H1 (cell line): ENCODE measurements around the gene SLCO1C1. TPM values are rescaled to one million over a fixed set of nuclear protein-coding genes. Genes with fewer than 3 reads are reported as not detected.

Experiments
- CTCF ChIA-PET: fragments of 300-600 bp; sonication (Branson Sonifier 250); formaldehyde crosslinking; loops from one replicate; lab custom pipeline; 2021; ENCODE audit not compliant: partially characterized antibody; lab: Charles Lee
- POLR2A ChIA-PET: fragments of 300-600 bp; sonication (Branson Sonifier 250); formaldehyde crosslinking; loops from one replicate; lab custom pipeline; 2021; ENCODE audit warnings: inconsistent platforms; ENCODE audit not compliant: partially characterized antibody; lab: Charles Lee
- DNase-seq, 2 experiments: peaks; one replicate each; pipeline versions ENCODE4 v3.0.0 to v3.0.0-alpha.2; 2010 to 2022; ENCODE audit warnings: low spot score in 2 of 2, low read depth in 1 of 2, mixed read lengths in 1 of 2
- FAIRE-seq: peaks from 2 replicates; lab custom pipeline; 2011; peaks lifted over from hg19 to GRCh38; lab: Jason Lieb, UNC
- H2AFZ ChIP-seq: 2 replicates; pipeline ENCODE4 v1.8.1; 2012; ENCODE audit warnings: low read length, inconsistent platforms
- H2AK5ac ChIP-seq: 2 replicates; pipeline ENCODE4 v1.6.1; 2013; ENCODE audit warnings: low read depth, low read length
- H2BK120ac ChIP-seq: replicated peaks from 2 replicates; pipeline ENCODE3; 2013; ENCODE audit warnings: low read depth, low read length, inconsistent platforms
- H2BK12ac ChIP-seq: 2 replicates; pipeline ENCODE4 v1.6.1; 2013; ENCODE audit warnings: low read depth, low read length
- H2BK15ac ChIP-seq: 2 replicates; pipeline ENCODE4 v1.6.1; 2013; ENCODE audit warnings: low read length
- H2BK20ac ChIP-seq: 2 replicates; pipeline ENCODE4 v1.6.1; 2013; ENCODE audit warnings: low read length
- H2BK5ac ChIP-seq: 2 replicates; pipeline ENCODE4 v1.6.1; 2013; ENCODE audit warnings: low read depth, low read length
- H3K14ac ChIP-seq: 2 replicates; pipeline ENCODE4 v1.6.1; 2013; ENCODE audit warnings: inconsistent platforms; ENCODE audit not compliant: insufficient read length
- H3K18ac ChIP-seq: 2 replicates; pipeline ENCODE4 v1.6.1; 2013; ENCODE audit warnings: low read length; ENCODE audit errors: extremely low read depth
- H3K23ac ChIP-seq: 2 replicates; pipeline ENCODE4 v1.6.1; 2013; ENCODE audit warnings: inconsistent platforms; ENCODE audit not compliant: insufficient read length
- H3K23me2 ChIP-seq: 2 replicates; pipeline ENCODE4 v1.6.1; 2013; ENCODE audit warnings: low read depth, low read length
- H3K27ac ChIP-seq: 2 replicates; pipeline ENCODE4 v1.6.1; 2011; ENCODE audit warnings: low read depth, low read length, inconsistent platforms
- H3K27me3 ChIP-seq, 4 experiments: replicated peaks in 1 of 4; 1 replicate in 1 of 4; 2 replicates in 3 of 4; pipeline versions ENCODE4 v1.6.1 to v1.8.1; 2011 to 2013; ENCODE audit warnings: low read length in 3 of 4, mild to moderate bottlenecking in 3 of 4, inconsistent platforms in 2 of 4, mixed read lengths in 2 of 4, moderate library complexity in 1 of 4; ENCODE audit not compliant: control insufficient read depth in 3 of 4, insufficient read depth in 3 of 4; ENCODE audit errors: extremely low read depth in 1 of 4
- H3K36me3 ChIP-seq, 4 experiments: 2 replicates each; pipeline versions ENCODE4 v1.6.1 to v1.8.1; 2011 to 2013; ENCODE audit warnings: mild to moderate bottlenecking in 4 of 4, low read length in 3 of 4, moderate library complexity in 2 of 4, control low read depth in 1 of 4, inconsistent platforms in 1 of 4; ENCODE audit not compliant: insufficient read depth in 4 of 4, control insufficient read depth in 2 of 4
- H3K4ac ChIP-seq: replicated peaks from 2 replicates; pipeline ENCODE3; 2013; ENCODE audit warnings: low read length, low read depth, mixed read lengths, inconsistent platforms; ENCODE audit not compliant: insufficient read length
- H3K4me1 ChIP-seq, 4 experiments: replicated peaks in 1 of 4; 1 replicate in 1 of 4; 2 replicates in 3 of 4; pipeline versions ENCODE4 v1.6.1 to v1.8.1; 2011 to 2013; ENCODE audit warnings: low read length in 3 of 4, inconsistent platforms in 2 of 4, mixed read lengths in 1 of 4; ENCODE audit not compliant: insufficient read depth in 4 of 4, control insufficient read depth in 3 of 4
- H3K4me2 ChIP-seq, 2 experiments: 2 replicates each; pipeline versions ENCODE4 v1.6.1 to v1.8.1; 2011 to 2013; ENCODE audit warnings: low read depth in 2 of 2, low read length in 2 of 2, control low read depth in 1 of 2, inconsistent platforms in 1 of 2, mild to moderate bottlenecking in 1 of 2; ENCODE audit not compliant: insufficient read depth in 1 of 2
- H3K4me3 ChIP-seq, 4 experiments: fragments of 200-600, 300-600 bp in 1 of 4; sonication (generic), shearing (Covaris generic), sonication (Bioruptor Twin) in 1 of 4; 2 replicates each; pipeline versions ENCODE4 v1.5.1 to v1.8.1; 2011 to 2016; ENCODE audit warnings: low read length in 4 of 4, low read depth in 3 of 4, control low read depth in 2 of 4, inconsistent platforms in 2 of 4, mild to moderate bottlenecking in 2 of 4, mixed read lengths in 1 of 4, moderate library complexity in 1 of 4; ENCODE audit not compliant: insufficient read depth in 2 of 4; ENCODE audit errors: extremely low read depth in 1 of 4
- H3K56ac ChIP-seq: replicated peaks from 2 replicates; pipeline ENCODE3; 2013; ENCODE audit warnings: low read depth, mild to moderate bottlenecking, mixed read lengths, low read length, inconsistent platforms; ENCODE audit not compliant: insufficient read length
- H3K79me1 ChIP-seq: 2 replicates; pipeline ENCODE4 v1.6.1; 2013; ENCODE audit warnings: low read depth, low read length, control low read depth
- H3K79me2 ChIP-seq, 2 experiments: 2 replicates each; pipeline versions ENCODE4 v1.6.1 to v1.8.1; 2012 to 2013; ENCODE audit warnings: low read length in 2 of 2, mild to moderate bottlenecking in 2 of 2, inconsistent platforms in 1 of 2; ENCODE audit not compliant: insufficient read depth in 2 of 2, control insufficient read depth in 1 of 2
- H3K9ac ChIP-seq, 4 experiments: replicated peaks in 1 of 4; 1 replicate in 1 of 4; 2 replicates in 3 of 4; pipeline versions ENCODE4 v1.6.1 to v1.8.1; 2011 to 2013; ENCODE audit warnings: low read depth in 3 of 4, low read length in 3 of 4, control low read depth in 2 of 4, mild to moderate bottlenecking in 2 of 4, moderate library complexity in 2 of 4, inconsistent platforms in 1 of 4; ENCODE audit errors: extremely low read depth in 1 of 4
- H3K9me3 ChIP-seq, 2 experiments: 2 replicates each; pipeline versions ENCODE4 v1.6.1 to v1.8.1; 2012 to 2013; ENCODE audit warnings: mild to moderate bottlenecking in 2 of 2, moderate library complexity in 2 of 2, control low read depth in 1 of 2, inconsistent platforms in 1 of 2, low read depth in 1 of 2, low read length in 1 of 2, mixed read lengths in 1 of 2; ENCODE audit not compliant: insufficient read depth in 2 of 2
- H4K20me1 ChIP-seq, 2 experiments: replicated peaks in 1 of 2; 2 replicates each; pipeline versions ENCODE3 to v1.8.1; 2011 to 2013; ENCODE audit warnings: inconsistent platforms in 2 of 2, low read length in 2 of 2, mild to moderate bottlenecking in 1 of 2; ENCODE audit not compliant: insufficient read depth in 2 of 2, control insufficient read depth in 1 of 2
- H4K5ac ChIP-seq: 2 replicates; pipeline ENCODE4 v1.6.1; 2013; ENCODE audit warnings: low read length, low read depth, mixed read lengths, inconsistent platforms; ENCODE audit not compliant: insufficient read length
- H4K8ac ChIP-seq: 2 replicates; pipeline ENCODE4 v1.8.0; 2013; ENCODE audit warnings: mild to moderate bottlenecking, moderate library complexity, low read length, inconsistent platforms; ENCODE audit not compliant: insufficient read depth; ENCODE audit errors: extremely low read depth
- H4K91ac ChIP-seq: replicated peaks from 2 replicates; pipeline ENCODE3; 2013; ENCODE audit warnings: low read length, mixed read lengths, inconsistent platforms; ENCODE audit not compliant: insufficient read length
- KDM4A ChIP-seq: IDR thresholded peaks from one replicate; pipeline ENCODE4 v1.7.1; 2012; ENCODE audit warnings: low read depth, mild to moderate bottlenecking, moderate library complexity, low read length, inconsistent platforms; ENCODE audit not compliant: severe bottlenecking
- SIX5 ChIP-seq: IDR thresholded peaks from 2 replicates; pipeline ENCODE4 v1.6.1; 2011; ENCODE audit warnings: mild to moderate bottlenecking, low read depth, low read length
- SP4 ChIP-seq: IDR thresholded peaks from 2 replicates; pipeline ENCODE4 v1.6.1; 2012; ENCODE audit warnings: low read length, inconsistent platforms
- WGBS, 2 experiments: shearing (Covaris generic) in 1 of 2; methylation state at CpG; one replicate each; pipeline versions ENCODE4 v1.1.6 to v1.1.7; 2013 to 2015; ENCODE audit warnings: low lambda C conversion rate in 2 of 2, mixed read lengths in 2 of 2, inconsistent platforms in 1 of 2, low coverage in 1 of 2, missing lambda C conversion rate in 1 of 2; ENCODE audit not compliant: insufficient replicate concordance in 2 of 2, insufficient coverage in 1 of 2, insufficient read length in 1 of 2; ENCODE audit errors: extremely low coverage in 1 of 2, missing lambda C conversion rate in 1 of 2; 5-methylcytosine and 5-hydroxymethylcytosine counted together
- polyA plus RNA-seq, 7 experiments: library from polyadenylated mRNA; depleted of rRNA in 3 of 7; stranded (reverse) in 5 of 7; unstranded in 2 of 7; fragments of >200 nt in 5 of 7; fragments of 200-250 nt in 2 of 7; gene quantifications; 1 replicate in 5 of 7; 2 replicates in 1 of 7; 4 replicates in 1 of 7; pipeline versions ENCODE4 v1.2.1 to v1.2.3, GENCODE V29; 2011 to 2013; ENCODE audit warnings: missing spikeins in 2 of 7, mixed read lengths in 2 of 7
- total RNA-seq: library from RNA; stranded (reverse); fragmentation: NEBNext Ultra II Directional; extraction: Animal tissue kit (Norgen Biotek cat#: 25700); gene quantifications from 2 replicates; pipeline ENCODE4 v1.2.1, GENCODE V29; 2021
- TF ChIP-seq, protein P1 (sequence below): IDR thresholded peaks from 2 replicates; pipeline ENCODE4 v1.6.1; 2011; ENCODE audit warnings: low read length, improper control_type of control experiment
- TF ChIP-seq, protein P2 (sequence below): IDR thresholded peaks from 2 replicates; pipeline ENCODE4 v1.6.1; 2012; ENCODE audit warnings: low read length, inconsistent platforms

Gene SLCO1C1
- total and polyA plus RNA-seq, 2 of the 8 experiments (the other 6 are each of a cell fraction or from before 2014, with no cell fraction given) = 0.18 to 0.74 TPM

DNA sequence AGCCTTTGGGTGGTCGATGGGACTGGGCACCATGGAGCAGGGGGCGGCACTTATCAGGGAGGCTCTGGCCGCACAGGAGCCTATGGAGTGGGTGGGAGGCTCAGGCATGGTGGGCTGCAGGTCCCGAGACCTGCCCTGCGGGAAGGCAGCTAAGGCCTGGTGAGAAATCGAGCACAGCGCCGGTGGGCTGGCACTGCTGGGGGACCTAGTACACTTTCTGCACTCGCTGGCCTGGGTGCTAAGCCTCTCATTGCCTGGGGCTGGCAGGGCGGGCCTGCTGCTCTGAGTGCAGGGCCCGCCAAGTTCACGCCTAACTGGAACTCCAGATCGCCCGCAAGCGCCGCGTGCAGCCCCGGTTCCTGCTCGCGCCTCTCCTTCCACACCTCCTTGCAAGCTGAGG, 82.3 kb downstream of the SLCO1C1 start:
- no peak overlapping the region for H3K27ac ChIP-seq
- DNase-seq = no peak
- H3K18ac ChIP-seq = no peak overlapping the region
- no peak overlapping the region for H3K23ac ChIP-seq
- H3K14ac ChIP-seq = no peak overlapping the region
- ChIA-PET POLR2A (no interaction called here), CTCF (interaction anchor here (0.7 to 1.7 kb wide), 2 partner anchors 21 to 225 kb away, joined by 3 to 4 read pairs; no protein-coding TSS in a partner anchor)
- H3K23me2 ChIP-seq = no peaks in the 10 kb centered on the region
- H2BK12ac ChIP-seq = no peak overlapping the region
- no peak overlapping the region for H4K91ac ChIP-seq
- no peak overlapping the region for H3K4ac ChIP-seq
- H3K4me3 ChIP-seq = no peak overlapping the region
- no peak overlapping the region for H2BK120ac ChIP-seq
- no peak overlapping the region for H2BK5ac ChIP-seq
- H3K56ac ChIP-seq = no peak overlapping the region
- no peak overlapping the region for H3K9ac ChIP-seq
- H3K79me2 ChIP-seq = no peaks in the 10 kb centered on the region
- no peaks in the 10 kb centered on the region; a peak in 1 of 4 replicates for H3K9me3 ChIP-seq
- TF ChIP-seq, protein P1, sequence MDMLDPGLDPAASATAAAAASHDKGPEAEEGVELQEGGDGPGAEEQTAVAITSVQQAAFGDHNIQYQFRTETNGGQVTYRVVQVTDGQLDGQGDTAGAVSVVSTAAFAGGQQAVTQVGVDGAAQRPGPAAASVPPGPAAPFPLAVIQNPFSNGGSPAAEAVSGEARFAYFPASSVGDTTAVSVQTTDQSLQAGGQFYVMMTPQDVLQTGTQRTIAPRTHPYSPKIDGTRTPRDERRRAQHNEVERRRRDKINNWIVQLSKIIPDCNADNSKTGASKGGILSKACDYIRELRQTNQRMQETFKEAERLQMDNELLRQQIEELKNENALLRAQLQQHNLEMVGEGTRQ = no peak
- TF ChIP-seq KDM4A = no peak
- TF ChIP-seq, protein P2, sequence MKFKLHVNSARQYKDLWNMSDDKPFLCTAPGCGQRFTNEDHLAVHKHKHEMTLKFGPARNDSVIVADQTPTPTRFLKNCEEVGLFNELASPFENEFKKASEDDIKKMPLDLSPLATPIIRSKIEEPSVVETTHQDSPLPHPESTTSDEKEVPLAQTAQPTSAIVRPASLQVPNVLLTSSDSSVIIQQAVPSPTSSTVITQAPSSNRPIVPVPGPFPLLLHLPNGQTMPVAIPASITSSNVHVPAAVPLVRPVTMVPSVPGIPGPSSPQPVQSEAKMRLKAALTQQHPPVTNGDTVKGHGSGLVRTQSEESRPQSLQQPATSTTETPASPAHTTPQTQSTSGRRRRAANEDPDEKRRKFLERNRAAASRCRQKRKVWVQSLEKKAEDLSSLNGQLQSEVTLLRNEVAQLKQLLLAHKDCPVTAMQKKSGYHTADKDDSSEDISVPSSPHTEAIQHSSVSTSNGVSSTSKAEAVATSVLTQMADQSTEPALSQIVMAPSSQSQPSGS = no peak
- no peak for TF ChIP-seq SP4
- no peak for TF ChIP-seq SIX5
- H3K4me1 ChIP-seq = no peaks in the 10 kb centered on the region
- 84% methylated on average over 13 of the region's 20 CpGs; no CpG with 5 or more reads in 1 of the 2 experiments for WGBS, 2 experiments
- H4K5ac ChIP-seq = no peak overlapping the region
- H3K4me2 ChIP-seq = no peak overlapping the region
- H3K27me3 ChIP-seq = no peaks in the 10 kb centered on the region
- FAIRE-seq = no peak
- H2BK20ac ChIP-seq = no peak overlapping the region
- no peaks in the 10 kb centered on the region for H3K36me3 ChIP-seq
- H4K20me1 ChIP-seq = no peaks in the 10 kb centered on the region
- no peak overlapping the region for H4K8ac ChIP-seq
- H2AK5ac ChIP-seq = no peak overlapping the region
- H2AFZ ChIP-seq = no peak overlapping the region
- no peak overlapping the region for H2BK15ac ChIP-seq
- no peaks in the 10 kb centered on the region for H3K79me1 ChIP-seq
